Chondrocyte (in vitro differentiated cells): ENCODE data around the gene TPSG1. TPM values are rescaled to one million over a fixed set of nuclear protein-coding genes. Genes with fewer than 3 reads are reported as not detected.

ENCODE experiments used
- DNase-seq: peaks from one replicate; pipeline ENCODE4 v3.0.0; 2021; ENCODE audit warnings: mixed read lengths, low spot score
- H3K27ac Mint-ChIP-seq: one replicate; pipeline ENCODE4 v1.8.0; 2021; ENCODE audit warnings: mild to moderate bottlenecking, moderate library complexity, mixed read lengths; ENCODE audit not compliant: unreplicated experiment
- H3K27me3 Mint-ChIP-seq: 2 replicates; pipeline ENCODE4 v1.8.0; 2021; ENCODE audit warnings: low read depth, mixed read lengths
- H3K36me3 Mint-ChIP-seq: 2 replicates; pipeline ENCODE4 v1.8.0; 2021; ENCODE audit warnings: low read depth, mixed read lengths
- H3K4me1 Mint-ChIP-seq: 2 replicates; pipeline ENCODE4 v1.8.0; 2021; ENCODE audit warnings: low read depth, mild to moderate bottlenecking, mixed read lengths
- H3K4me3 Mint-ChIP-seq: one replicate; pipeline ENCODE4 v1.8.0; 2021; ENCODE audit warnings: mild to moderate bottlenecking, moderate library complexity, mixed read lengths; ENCODE audit not compliant: unreplicated experiment
- H3K9me3 Mint-ChIP-seq: 2 replicates; pipeline ENCODE4 v1.8.0; 2021; ENCODE audit warnings: low read depth, mixed read lengths
- total RNA-seq: library from RNA; stranded (reverse); gene quantifications from 3 replicates; pipeline ENCODE4 v1.2.1, GENCODE V29; 2021
- TF ChIP-seq, protein P1 (sequence below): fragments of 200-600 bp; sonication (generic); IDR thresholded peaks from 2 replicates; pipeline ENCODE4 v1.5.0; 2021; ENCODE audit warnings: antibody characterized with exemption, mild to moderate bottlenecking, moderate library complexity

Gene TPSG1
- total RNA-seq, 1 donor from 2014 or later: not detected

GRCh38 chr16:1220841-1221627, 4.0 kb downstream of the TPSG1 start:
- Mint-ChIP-seq H3K4me1 (peaks cover 4% of the 10 kb centered on the region), H3K27ac (no peak overlapping the region), H3K4me3 (no peak overlapping the region), H3K36me3 (peaks cover 15% of the 10 kb centered on the region), H3K9me3 (no peaks in the 10 kb centered on the region), H3K27me3 (no peaks in the 10 kb centered on the region)
- no peak for DNase-seq
- TF ChIP-seq, protein P1, sequence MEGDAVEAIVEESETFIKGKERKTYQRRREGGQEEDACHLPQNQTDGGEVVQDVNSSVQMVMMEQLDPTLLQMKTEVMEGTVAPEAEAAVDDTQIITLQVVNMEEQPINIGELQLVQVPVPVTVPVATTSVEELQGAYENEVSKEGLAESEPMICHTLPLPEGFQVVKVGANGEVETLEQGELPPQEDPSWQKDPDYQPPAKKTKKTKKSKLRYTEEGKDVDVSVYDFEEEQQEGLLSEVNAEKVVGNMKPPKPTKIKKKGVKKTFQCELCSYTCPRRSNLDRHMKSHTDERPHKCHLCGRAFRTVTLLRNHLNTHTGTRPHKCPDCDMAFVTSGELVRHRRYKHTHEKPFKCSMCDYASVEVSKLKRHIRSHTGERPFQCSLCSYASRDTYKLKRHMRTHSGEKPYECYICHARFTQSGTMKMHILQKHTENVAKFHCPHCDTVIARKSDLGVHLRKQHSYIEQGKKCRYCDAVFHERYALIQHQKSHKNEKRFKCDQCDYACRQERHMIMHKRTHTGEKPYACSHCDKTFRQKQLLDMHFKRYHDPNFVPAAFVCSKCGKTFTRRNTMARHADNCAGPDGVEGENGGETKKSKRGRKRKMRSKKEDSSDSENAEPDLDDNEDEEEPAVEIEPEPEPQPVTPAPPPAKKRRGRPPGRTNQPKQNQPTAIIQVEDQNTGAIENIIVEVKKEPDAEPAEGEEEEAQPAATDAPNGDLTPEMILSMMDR: no peak

DNA sequence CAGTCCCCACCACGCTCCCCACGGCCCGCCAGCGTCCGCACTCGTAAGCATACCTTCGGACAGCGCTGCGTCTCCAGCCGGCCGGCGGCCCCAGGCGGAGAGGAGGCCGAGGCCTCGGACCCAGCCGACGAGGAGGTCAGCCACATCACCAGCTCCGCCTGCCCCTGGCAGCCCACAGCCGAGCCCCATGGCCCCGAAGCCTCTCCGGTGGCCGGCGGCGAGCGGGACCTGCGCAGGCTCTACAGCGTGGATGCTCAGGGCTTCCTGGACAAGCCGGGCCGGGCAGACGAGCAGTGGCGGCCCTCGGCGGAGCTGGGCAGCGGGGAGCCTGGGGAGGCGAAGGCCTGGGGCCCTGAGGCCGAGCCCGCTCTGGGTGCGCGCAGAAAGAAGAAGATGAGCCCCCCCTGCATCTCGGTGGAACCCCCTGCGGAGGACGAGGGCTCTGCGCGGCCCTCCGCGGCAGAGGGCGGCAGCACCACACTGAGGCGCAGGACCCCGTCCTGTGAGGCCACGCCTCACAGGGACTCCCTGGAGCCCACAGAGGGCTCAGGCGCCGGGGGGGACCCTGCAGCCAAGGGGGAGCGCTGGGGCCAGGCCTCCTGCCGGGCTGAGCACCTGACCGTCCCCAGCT, 4.9 kb downstream of the TPSG1 start:
- peaks cover 17% of the 10 kb centered on the region for H3K36me3 Mint-ChIP-seq
- H3K4me1 Mint-ChIP-seq: no peaks in the 10 kb centered on the region
- no peak overlapping the region for H3K27ac Mint-ChIP-seq
- no peaks in the 10 kb centered on the region for H3K9me3 Mint-ChIP-seq
- TF ChIP-seq, protein P1: no peak
- no peak overlapping the region for H3K4me3 Mint-ChIP-seq
- no peaks in the 10 kb centered on the region for H3K27me3 Mint-ChIP-seq
- no peak for DNase-seq

- DNase-seq: no peak
- TF ChIP-seq, protein P1: no peak
- Mint-ChIP-seq H3K4me1 (no peaks in the 10 kb centered on the region), H3K4me3 (no peak overlapping the region), H3K27me3 (no peaks in the 10 kb centered on the region), H3K9me3 (no peaks in the 10 kb centered on the region), H3K36me3 (peaks cover 19% of the 10 kb centered on the region), H3K27ac (no peak overlapping the region)
These were observed 6.0 kb downstream of the TPSG1 start for GRCh38 chr16:1218930-1219611.

DNA sequence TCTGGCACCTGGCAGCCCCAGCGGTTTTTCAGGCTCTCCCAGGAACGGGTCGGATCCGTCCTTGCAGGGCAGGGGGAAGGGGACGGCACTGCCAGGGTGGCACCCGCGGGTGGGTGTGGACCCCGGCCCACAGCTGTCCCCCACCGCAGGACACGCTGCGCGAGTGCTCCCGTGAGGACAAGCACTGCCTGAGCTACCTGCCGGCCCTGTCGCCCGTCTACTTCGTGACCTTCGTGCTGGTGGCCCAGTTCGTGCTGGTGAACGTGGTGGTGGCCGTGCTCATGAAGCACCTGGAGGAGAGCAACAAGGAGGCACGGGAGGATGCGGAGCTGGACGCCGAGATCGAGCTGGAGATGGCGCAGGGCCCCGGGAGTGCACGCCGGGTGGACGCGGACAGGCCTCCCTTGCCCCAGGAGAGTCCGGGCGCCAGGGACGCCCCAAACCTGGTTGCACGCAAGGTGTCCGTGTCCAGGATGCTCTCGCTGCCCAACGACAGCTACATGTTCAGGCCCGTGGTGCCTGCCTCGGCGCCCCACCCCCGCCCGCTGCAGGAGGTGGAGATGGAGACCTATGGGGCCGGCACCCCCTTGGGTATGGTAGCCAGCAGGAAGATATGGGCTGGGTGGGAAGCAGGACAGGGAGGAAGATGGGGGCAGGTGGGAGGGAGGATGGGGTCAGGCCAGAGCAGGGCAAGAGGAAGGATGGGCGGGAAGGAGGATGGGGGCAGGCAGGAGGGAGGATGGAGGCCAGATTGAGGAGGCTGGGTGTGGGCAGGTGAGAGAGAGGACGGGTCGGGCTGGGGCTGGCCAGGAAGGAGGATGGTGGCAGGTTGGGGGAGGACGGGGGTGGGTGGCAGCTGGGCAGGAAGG, 6.8 kb downstream of the TPSG1 start:
- TF ChIP-seq, protein P1: no peak
- Mint-ChIP-seq H3K36me3 (peaks cover 19% of the 10 kb centered on the region), H3K27ac (no peak overlapping the region), H3K9me3 (no peaks in the 10 kb centered on the region), H3K4me3 (no peak overlapping the region), H3K27me3 (no peaks in the 10 kb centered on the region), H3K4me1 (no peaks in the 10 kb centered on the region)
- DNase-seq: no peak
